Neutrophil (primary cell): ENCODE measurements around the gene TALDO1.

Source experiments
- H3K27ac ChIP-seq: fragments of 200-600 bp; sonication (generic); 2 replicates; pipeline ENCODE4 v1.5.1; 2016; ENCODE audit warnings: mild to moderate bottlenecking, moderate library complexity
- H3K27me3 ChIP-seq: fragments of 200-600 bp; sonication (generic); 2 replicates; pipeline ENCODE4 v1.6.0; 2016; ENCODE audit warnings: mild to moderate bottlenecking
- H3K36me3 ChIP-seq: fragments of 200-600 bp; sonication (generic); 2 replicates; pipeline ENCODE4 v1.5.1; 2017
- H3K4me1 ChIP-seq, 2 experiments: fragments of 200-600 bp in 1 of 2; sonication (generic) in 1 of 2; 1 replicate in 1 of 2; 2 replicates in 1 of 2; pipeline versions ENCODE4 v1.5.1 to v1.6.1; 2013 to 2016; ENCODE audit warnings: low read depth in 1 of 2, low read length in 1 of 2, mild to moderate bottlenecking in 1 of 2, moderate library complexity in 1 of 2; ENCODE audit not compliant: control insufficient read depth in 1 of 2, insufficient read depth in 1 of 2
- H3K4me3 ChIP-seq, 2 experiments: fragments of 200-600 bp in 1 of 2; sonication (generic) in 1 of 2; 1 replicate in 1 of 2; 2 replicates in 1 of 2; pipeline ENCODE4 v1.5.1; 2013 to 2016; ENCODE audit warnings: low read depth in 1 of 2, low read length in 1 of 2, mild to moderate bottlenecking in 1 of 2, moderate library complexity in 1 of 2
- H3K9me3 ChIP-seq: fragments of 200-600 bp; sonication (generic); 2 replicates; pipeline ENCODE4 v1.5.1; 2016
- CTCF ChIP-seq: fragments of 200-600 bp; sonication (generic); IDR thresholded peaks from 2 replicates; pipeline ENCODE4 v1.5.1; 2016; ENCODE audit warnings: antibody characterized with exemption

Gene TALDO1

GRCh38 chr11:772429-773390, 25.4 kb downstream of the TALDO1 start:
- H3K4me1 ChIP-seq, result peaks cover 11% of the 10 kb centered on the region in 2 experiments
- no peak overlapping the region for H3K27ac ChIP-seq
- no peak overlapping the region for H3K4me3 ChIP-seq
- H3K9me3 ChIP-seq, result no peaks in the 10 kb centered on the region
- H3K36me3 ChIP-seq, result peaks cover 14% of the 10 kb centered on the region
- TF ChIP-seq CTCF, result no peak
- no peaks in the 10 kb centered on the region for H3K27me3 ChIP-seq

GRCh38 chr11:773425-773824, 26.2 kb downstream of the TALDO1 start:
- no peak for TF ChIP-seq CTCF
- Histone ChIP-seq H3K27me3 (no peaks in the 10 kb centered on the region), H3K36me3 (peaks cover 14% of the 10 kb centered on the region), H3K27ac (no peak overlapping the region), H3K4me3 (no peak overlapping the region), H3K4me1 (peaks cover 18% of the 10 kb centered on the region in 2 experiments), H3K9me3 (no peaks in the 10 kb centered on the region)

- no peak for TF ChIP-seq CTCF
- Histone ChIP-seq H3K4me3 (no peak overlapping the region), H3K27ac (no peak overlapping the region), H3K4me1 (peaks cover 20 to 22% of the 10 kb centered on the region in 2 experiments), H3K9me3 (no peaks in the 10 kb centered on the region), H3K36me3 (peaks cover 14% of the 10 kb centered on the region), H3K27me3 (no peaks in the 10 kb centered on the region)
Measured at GRCh38 chr11:773830-774229, 26.6 kb downstream of the TALDO1 start.

GRCh38 chr11:774873-775592, 27.8 kb downstream of the TALDO1 start:
- Histone ChIP-seq H3K4me1 (peaks cover 20 to 21% of the 10 kb centered on the region in 2 experiments), H3K9me3 (no peaks in the 10 kb centered on the region), H3K27me3 (no peaks in the 10 kb centered on the region), H3K4me3 (no peak overlapping the region), H3K36me3 (peaks cover 14% of the 10 kb centered on the region), H3K27ac (no peak overlapping the region)
- TF ChIP-seq CTCF, result no peak

GRCh38 chr11:776263-776560, 28.9 kb downstream of the TALDO1 start:
- peaks cover 8% of the 10 kb centered on the region for H3K36me3 ChIP-seq

More at GRCh38 chr11:776263-776560, 28.9 kb downstream of the TALDO1 start:
- H3K4me3 ChIP-seq, result peak overlapping the region; percentile 68 to 95
- H3K27ac ChIP-seq, result no peak overlapping the region
- peaks cover 20 to 21% of the 10 kb centered on the region in 2 experiments for H3K4me1 ChIP-seq
- no peak for TF ChIP-seq CTCF
- H3K9me3 ChIP-seq, result no peaks in the 10 kb centered on the region
- H3K27me3 ChIP-seq, result no peaks in the 10 kb centered on the region
